Measurements from ENCODE around the gene VSIG1. TPM values are rescaled to one million over a fixed set of nuclear protein-coding genes. Genes with fewer than 3 reads are reported as not detected.

The VSIG1 gene
- total and polyA plus RNA-seq, 2 of the 4 experiments (the other 2 are of a cell fraction) = not detected

- TF ChIP-seq SMC3 (IDR thresholded peaks at IDR 0.05; ENCODE audit: low read depth, low read length) = no peak
These were observed 8.4 kb upstream of the VSIG1 start (continued) for GRCh38 chrX:108036298-108036973.

- no peaks in the 10 kb centered on the region for H4K20me1 ChIP-seq (ENCODE audit: insufficient read depth, low read length)
- no peak overlapping the region for H3K4me3 ChIP-seq (ENCODE audit: insufficient read depth, low read depth, low read length)
- no peak overlapping the region for H3K27ac ChIP-seq (ENCODE audit: insufficient read depth, low read length)
- H3K23ac ChIP-seq (ENCODE audit: low read depth, low read length) = no peak overlapping the region
- no peaks in the 10 kb centered on the region for H3K9me1 ChIP-seq (ENCODE audit: insufficient read depth, low read length)
- H3K27me3 ChIP-seq (ENCODE audit: control insufficient read depth, insufficient read depth, low read length) = peaks cover 12% of the 10 kb centered on the region
- H2AK9ac ChIP-seq (replicated peaks; ENCODE audit: low read depth, low read length, poor library complexity) = no peak overlapping the region
- H4K91ac ChIP-seq (ENCODE audit: insufficient read depth, low read depth, low read length) = no peak overlapping the region
- H3K56ac ChIP-seq (ENCODE audit: extremely low read depth, insufficient read depth, low read length) = no peak overlapping the region
- H3K4me1 ChIP-seq (ENCODE audit: control insufficient read depth, insufficient read depth, low read length) = no peaks in the 10 kb centered on the region
- DNase-seq (no peak), ATAC-seq (ENCODE audit: low read depth) (no peak)
- WGBS, 2 experiments (ENCODE audit: extremely low coverage in 2 of 2, insufficient read length in 1 of 2) = no CpG with 5 or more reads among the region's 1 CpG
- TF ChIP-seq RAD21 (IDR thresholded peaks at IDR 0.05; ENCODE audit: low read length) (no peak), SMC3 (IDR thresholded peaks at IDR 0.05; ENCODE audit: low read depth, low read length) (no peak), BHLHE40 (IDR thresholded peaks at IDR 0.05; ENCODE audit: low read depth, low read length) (no peak), RFX5 (IDR thresholded peaks at IDR 0.05; ENCODE audit: low read depth, low read length) (no peak), MAZ (IDR thresholded peaks at IDR 0.05; ENCODE audit: borderline replicate concordance, low read depth, low read length) (no peak)
- H3K79me1 ChIP-seq (ENCODE audit: low read depth in 1 of 2, low read length in 2 of 2) = no peaks in the 10 kb centered on the region
- no peak overlapping the region for H3K4me2 ChIP-seq (ENCODE audit: low read depth, low read length)
- no peak overlapping the region for H3K9ac ChIP-seq (ENCODE audit: low read depth, low read length)
- no peak overlapping the region for H2BK15ac ChIP-seq (ENCODE audit: low read depth, low read length)
- no peak overlapping the region for H4K8ac ChIP-seq (ENCODE audit: low read depth in 2 of 2, low read length in 2 of 2)
- no peak overlapping the region for H3K18ac ChIP-seq (ENCODE audit: low read depth, low read length)
- H3K9me3 ChIP-seq (ENCODE audit: control insufficient read depth, insufficient read depth, low read length) = no peaks in the 10 kb centered on the region
- ChIA-PET POLR2A (ENCODE audit: unreplicated experiment) (no interaction called here), CTCF (no interaction called here)
- no peak overlapping the region for H3K4ac ChIP-seq (ENCODE audit: low read depth, low read length)
- no TSS peak for BruUV-seq (replicated peaks)
- in situ Hi-C loops (cut with MboI; ENCODE audit: low sequenced_read_pairs) (no loop called here), intact Hi-C loops (cut with micrococcal nuclease) (no loop called here), dilution Hi-C loops (cut with HindIII; ENCODE audit: low sequenced_read_pairs, unreplicated experiment) (no loop called here)
- H2BK20ac ChIP-seq (ENCODE audit: low read depth, low read length) = no peak overlapping the region
- H2AK5ac ChIP-seq (ENCODE audit: low read depth, low read length) = no peak overlapping the region
- H4K5ac ChIP-seq (ENCODE audit: low read depth, low read length) = no peak overlapping the region
- no peak overlapping the region for H3K14ac ChIP-seq (replicated peaks; ENCODE audit: low read depth, low read length)
- H2BK120ac ChIP-seq (ENCODE audit: low read depth, low read length) = no peak overlapping the region
- no peak overlapping the region for H2BK5ac ChIP-seq (ENCODE audit: low read depth, low read length, poor library complexity, severe bottlenecking)
- no peak overlapping the region for H2AFZ ChIP-seq (replicated peaks; ENCODE audit: low read length, poor library complexity)
- H3K36me3 ChIP-seq (ENCODE audit: control insufficient read depth, insufficient read depth, low read length) = no peaks in the 10 kb centered on the region
These were observed 4.8 kb downstream of the VSIG1 start for GRCh38 chrX:108049649-108050048.

All from IMR-90 (cell line).